ENCODE results near the gene SECISBP2L.

- peak; percentile 89 for TF ChIP-seq CTCF (conservative IDR thresholded peaks at IDR 0.05; ENCODE audit: low read depth, low read length)
- no peak for TF ChIP-seq RFX5 (IDR thresholded peaks at IDR 0.05; ENCODE audit: low read depth, low read length)
- no peak for TF ChIP-seq USF2 (IDR thresholded peaks at IDR 0.05; ENCODE audit: low read depth, low read length)
- peak; percentile 73 for TF ChIP-seq RAD21 (IDR thresholded peaks at IDR 0.05; ENCODE audit: low read length)
- no peak for TF ChIP-seq POLR2A (IDR thresholded peaks at IDR 0.05; ENCODE audit: low read depth, low read length)
- TF ChIP-seq ELK1 (IDR thresholded peaks at IDR 0.05; ENCODE audit: borderline replicate concordance, low read depth, low read length) = no peak
- TF ChIP-seq MXI1 (IDR thresholded peaks at IDR 0.05; ENCODE audit: borderline replicate concordance, low read depth, low read length) = no peak; the same call in 1 of the 2 replicates
- TF ChIP-seq FOS (IDR thresholded peaks at IDR 0.05; ENCODE audit: low read depth, low read length) = no peak
- TF ChIP-seq BHLHE40 (IDR thresholded peaks at IDR 0.05; ENCODE audit: low read depth, low read length) = no peak
- TF ChIP-seq NFE2L2 (IDR thresholded peaks at IDR 0.05; ENCODE audit: low read depth, low read length) = no peak
- no peak for TF ChIP-seq RCOR1 (IDR thresholded peaks at IDR 0.05; ENCODE audit: insufficient replicate concordance, low read length)
- TF ChIP-seq MAFK (IDR thresholded peaks at IDR 0.05; ENCODE audit: low read depth, low read length) = no peak
- peak; percentile 67 for TF ChIP-seq SMC3 (IDR thresholded peaks at IDR 0.05; ENCODE audit: low read depth, low read length)
- TF ChIP-seq CEBPB (IDR thresholded peaks at IDR 0.05; ENCODE audit: low read depth, low read length) = no peak
Measured at GRCh38 chr15:48975472-48976419, 70.5 kb downstream of the SECISBP2L start.
